HG02840 (cell line): ENCODE results near the gene UBE2V1.
"Not testable (repeated sequence)": the region's sequence is repeated elsewhere in the genome, so short reads cannot be mapped to it uniquely, and the experiment has no call there.

Experiments
- ATAC-seq: cut with Tn5 transposase; IDR thresholded peaks from one replicate; pipeline ENCODE4 v1.9.1; 2021; ENCODE audit warnings: mild to moderate bottlenecking, moderate library complexity, moderate number of reproducible peaks; ENCODE audit not compliant: unreplicated experiment, low FRiP score

UBE2V1 gene

DNA sequence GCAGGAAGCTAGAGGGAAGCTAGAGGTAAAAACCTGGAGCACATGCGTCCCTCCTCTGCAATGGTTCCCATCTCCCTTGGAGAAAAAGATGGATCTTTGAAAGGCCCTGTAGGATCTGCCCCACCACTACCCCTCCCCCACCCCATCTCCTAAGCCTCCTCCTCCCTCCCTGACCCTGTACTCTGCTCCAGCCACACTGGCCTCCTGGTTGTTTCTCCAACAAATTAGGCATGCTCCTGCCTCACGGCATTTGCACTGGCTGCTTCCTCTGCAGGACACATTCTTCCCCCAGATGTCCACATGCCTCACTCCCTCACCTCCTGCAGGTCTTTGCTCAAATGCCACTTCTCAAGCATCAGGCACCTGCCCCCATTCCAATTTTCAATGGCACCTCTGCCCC is 45.5 kb downstream of the UBE2V1 start:
- no peak for ATAC-seq

DNA sequence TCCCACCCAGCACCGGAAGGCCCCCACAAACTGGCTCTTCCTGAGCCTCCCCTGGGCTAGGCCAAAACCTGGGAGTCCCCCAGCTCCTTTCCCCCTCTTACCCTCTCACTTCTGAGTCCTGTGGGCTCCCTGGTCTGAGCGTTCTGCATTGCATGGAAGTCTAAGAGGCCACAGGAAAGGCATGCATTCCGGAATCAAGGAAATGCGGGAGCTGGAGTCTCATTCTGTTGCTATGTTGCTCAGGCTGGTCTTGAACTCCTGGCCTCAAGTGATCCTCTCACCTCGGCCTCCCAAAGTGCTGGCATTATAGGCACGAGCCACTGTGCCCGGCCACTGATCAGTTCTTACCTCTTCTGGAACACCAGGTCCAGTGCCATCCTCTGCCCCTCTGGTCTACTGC is 45.9 kb downstream of the UBE2V1 start:
- no peak for ATAC-seq

DNA sequence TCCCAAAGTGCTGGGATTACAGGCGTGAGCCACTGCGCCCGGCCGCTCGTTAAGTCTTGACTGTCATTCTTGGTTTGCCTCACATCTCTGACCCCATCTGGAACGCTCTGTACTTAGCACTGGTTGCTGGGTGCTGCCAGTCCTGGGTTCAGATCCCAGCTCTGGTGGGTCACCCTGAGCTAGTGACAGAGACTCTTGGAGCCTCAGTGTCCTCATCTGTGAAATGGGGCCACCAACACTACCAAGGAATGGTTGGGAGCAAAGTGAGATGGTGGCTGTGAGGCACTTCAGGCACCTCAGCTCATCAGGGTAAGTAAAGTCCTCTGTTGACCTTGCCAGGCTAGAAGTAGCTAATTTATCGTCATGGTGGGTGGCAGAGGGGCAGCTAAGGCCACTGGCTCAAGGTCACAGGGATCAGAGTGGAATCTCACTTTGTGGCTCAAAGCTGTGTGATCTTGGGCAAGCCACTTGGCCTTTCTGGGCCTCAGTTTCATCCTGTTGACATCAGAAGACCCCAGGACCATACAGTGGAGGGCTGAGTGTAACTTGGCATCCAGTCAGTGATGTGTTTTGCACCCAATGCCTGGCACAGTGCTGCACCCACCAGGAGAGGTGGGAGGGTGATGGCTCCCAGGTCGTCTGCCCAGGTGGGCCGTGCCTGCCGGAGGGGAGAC is 46.7 kb downstream of the UBE2V1 start:
- ATAC-seq = no peak

DNA sequence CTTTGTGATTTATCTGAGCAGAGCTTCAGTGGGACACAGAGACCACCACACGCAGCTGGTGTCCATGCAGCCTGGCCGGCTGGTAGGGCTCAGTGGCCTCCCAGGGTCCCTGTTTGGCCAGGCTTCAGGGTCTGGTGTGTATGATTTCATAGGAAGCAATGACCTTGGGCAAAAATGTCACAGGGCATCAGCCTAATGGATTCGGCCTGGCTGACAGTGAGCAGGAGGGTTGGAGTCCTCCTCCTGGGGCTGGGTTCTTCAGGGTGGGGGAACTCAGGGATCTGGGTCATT is 47.7 kb downstream of the UBE2V1 start:
- ATAC-seq = no peak

DNA sequence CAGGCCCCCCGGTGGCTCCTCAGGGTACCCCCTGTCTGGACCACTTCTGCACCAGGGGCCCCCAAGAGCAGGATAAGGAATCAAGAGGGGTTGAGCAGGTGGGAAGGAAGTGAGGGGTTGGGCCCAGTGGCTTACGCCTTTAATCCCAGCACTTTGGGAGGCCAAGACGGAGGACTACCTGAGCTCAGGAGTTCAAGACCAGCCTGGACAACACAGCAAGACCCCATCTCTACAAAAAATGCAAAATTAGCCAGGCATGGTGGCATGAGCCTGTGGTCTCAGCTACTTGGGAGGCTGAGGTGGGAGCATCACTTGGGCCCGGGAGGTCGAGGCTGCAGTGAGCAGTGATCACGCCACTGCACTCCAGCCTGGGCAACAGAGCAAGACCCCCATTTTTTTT is 49.2 kb downstream of the UBE2V1 start:
- ATAC-seq = not testable (repeated sequence)

DNA sequence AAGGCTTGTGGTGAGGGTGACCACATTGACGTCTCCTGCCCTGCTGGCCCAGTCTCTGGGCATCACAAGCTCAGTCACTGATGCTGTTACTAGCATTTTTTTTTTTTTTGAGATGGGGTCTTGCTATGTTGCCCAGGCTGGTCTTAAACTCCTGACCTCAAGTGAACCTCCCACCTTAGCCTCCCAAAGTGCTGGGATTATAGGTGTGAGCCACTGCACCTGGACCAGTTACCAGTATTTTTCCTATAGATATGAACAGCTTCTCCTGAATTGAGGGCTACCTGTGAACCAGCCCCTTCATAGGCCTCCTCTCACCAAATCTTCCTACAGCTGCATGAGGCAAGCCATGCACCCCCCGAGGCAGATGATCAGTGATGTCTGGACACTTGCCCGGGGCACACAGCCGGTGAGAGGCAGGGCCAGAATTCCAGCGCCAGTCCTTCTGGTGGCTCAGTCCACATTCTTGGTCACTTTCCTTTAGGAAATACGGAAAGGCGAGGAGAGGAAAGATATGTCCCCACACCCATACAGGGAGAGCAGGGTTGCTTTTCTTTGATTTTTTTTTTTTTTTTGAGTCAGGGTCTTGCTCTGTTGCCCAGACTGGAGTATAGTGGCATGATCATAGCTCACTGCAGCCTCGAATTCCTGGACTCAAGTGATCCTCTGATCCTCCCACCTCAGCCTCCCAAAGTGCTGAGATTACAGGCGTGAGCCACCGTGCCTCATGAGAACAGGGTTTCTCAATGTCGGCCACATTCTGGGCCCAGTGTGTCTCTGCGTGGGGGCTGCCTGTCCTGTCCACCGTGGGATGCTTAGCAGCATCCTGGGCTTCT is 50.7 kb downstream of the UBE2V1 start:
- ATAC-seq = no peak

- ATAC-seq = no peak
Measured at GRCh38 chr20:50061151-50062005, 51.6 kb downstream of the UBE2V1 start.

DNA sequence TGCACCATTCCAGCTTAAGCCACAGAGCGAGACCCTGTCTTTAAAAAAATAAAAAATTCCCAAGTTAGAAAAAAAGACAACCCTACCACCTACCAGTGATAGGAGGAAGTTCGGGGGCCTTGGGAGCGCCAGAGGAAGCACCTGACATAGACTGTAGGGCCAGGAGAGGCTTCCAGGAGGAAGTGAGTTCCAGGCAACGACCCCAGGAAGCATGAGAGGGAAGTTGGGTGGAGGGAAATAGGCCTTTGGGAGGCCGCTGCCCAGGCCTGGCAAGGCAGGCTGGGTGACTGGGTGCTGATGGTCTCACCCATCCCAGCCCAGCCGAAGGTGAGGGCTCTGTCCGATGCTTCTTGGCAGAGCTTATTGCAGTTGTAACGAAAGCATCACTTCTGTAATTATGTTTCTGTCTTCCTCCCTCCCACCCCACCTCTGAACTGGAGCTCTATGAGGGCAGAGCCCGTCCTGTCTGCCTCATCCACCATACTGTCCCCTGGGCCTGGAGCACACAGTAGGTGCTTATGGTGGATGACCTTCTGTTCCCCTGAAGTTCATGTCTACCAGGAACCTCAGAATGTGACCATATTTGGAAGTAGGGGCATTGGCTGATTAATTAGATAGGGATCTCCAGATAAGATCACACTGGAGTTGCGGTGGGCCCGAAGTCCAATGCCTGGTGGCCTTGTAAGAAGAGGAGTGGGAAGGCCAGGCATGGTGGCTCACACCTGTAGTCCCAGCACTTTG is 54.1 kb downstream of the UBE2V1 start:
- no peak for ATAC-seq

DNA sequence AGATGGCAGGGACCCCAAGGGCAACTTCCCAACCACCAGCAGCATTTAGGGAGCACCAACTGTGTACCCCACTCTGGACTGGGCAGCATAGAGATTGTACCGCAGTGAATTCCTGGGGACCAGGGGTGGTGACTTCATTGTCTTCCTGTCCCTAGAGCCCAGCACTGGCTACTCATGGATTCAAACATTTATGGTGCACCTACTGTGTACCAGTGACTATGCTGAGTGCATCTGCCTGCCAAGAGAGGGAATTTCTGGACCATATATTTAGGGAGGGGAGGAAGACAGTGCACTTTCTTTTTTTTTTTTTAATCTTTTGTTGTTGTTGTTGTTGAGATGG is 55.3 kb downstream of the UBE2V1 start:
- no peak for ATAC-seq

GRCh38 chr20:50056951-50057713 is 55.8 kb downstream of the UBE2V1 start:
- no peak for ATAC-seq

DNA sequence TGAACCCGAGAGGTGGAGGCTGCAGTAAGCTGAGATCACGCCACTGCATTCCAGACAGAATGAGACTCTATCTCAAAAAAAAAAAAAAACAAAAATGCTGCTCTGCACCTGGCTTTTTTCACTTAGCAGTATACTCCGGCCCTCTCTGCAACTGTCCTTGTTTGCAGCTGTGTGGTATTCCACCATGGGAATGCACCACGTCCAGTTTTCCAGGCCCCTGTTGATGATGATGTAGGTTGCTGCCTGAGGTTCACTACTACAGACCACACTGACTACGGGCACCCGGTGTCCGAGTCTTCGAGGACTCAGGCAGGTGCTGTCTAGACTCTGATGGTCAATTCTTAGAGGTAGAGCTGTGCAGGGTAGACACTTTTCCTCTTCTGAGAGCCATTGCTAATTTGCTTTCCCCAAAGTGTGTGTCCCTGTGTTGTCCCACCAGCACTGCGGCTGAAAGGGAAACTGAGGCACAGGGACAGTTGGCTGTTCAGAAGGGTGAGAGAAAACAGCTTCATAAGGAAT is 56.5 kb downstream of the UBE2V1 start:
- ATAC-seq = no peak

- no peak for ATAC-seq
Measured at GRCh38 chr20:50055524-50056083, 57.3 kb downstream of the UBE2V1 start.

GRCh38 chr20:50054626-50055511 is 58.1 kb downstream of the UBE2V1 start:
- ATAC-seq = no peak

- ATAC-seq = no peak
Measured at GRCh38 chr20:50054231-50054547, 58.8 kb downstream of the UBE2V1 start.

- no peak for ATAC-seq
Measured at GRCh38 chr20:50053362-50054230, 59.4 kb downstream of the UBE2V1 start.

DNA sequence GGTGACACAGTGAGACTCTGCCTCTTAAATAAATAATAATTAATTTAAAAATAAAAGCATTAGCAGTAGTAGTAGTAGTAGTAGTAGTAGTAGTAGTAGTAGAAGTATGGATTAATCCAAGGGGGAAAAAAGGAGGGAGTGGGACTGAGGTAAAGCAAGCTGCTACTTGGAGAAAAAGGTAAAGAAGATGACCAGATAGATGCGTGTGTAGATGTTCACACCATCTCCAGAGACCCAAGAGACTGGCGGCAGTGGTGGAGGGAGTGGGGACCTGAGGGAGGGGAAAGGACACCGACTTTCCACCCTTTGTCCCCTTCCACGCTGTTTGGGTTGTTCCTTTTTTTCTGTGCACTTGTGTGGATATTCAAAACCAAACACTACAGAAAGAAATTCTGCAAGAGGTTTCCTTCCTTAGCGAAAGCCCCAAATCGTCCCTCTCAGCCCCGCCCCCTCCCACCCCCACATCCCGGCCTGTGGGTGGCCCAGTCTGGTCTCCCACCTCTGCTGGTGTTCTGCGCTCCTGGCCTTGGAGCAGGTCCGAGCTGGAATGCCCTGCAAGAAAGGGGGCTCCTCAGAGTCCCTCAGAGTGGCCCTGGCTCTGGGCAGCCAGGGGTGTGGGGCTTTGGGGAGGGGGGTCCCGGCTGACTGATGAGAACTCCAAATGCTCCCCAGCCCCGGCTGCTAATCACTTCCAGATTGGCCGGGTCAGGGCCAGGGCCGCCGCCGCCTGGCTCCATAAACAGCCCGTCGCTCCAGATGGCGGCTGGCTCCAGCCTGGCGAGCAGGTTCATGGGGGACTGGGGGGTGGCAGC is 60.2 kb downstream of the UBE2V1 start:
- ATAC-seq = no peak
